Measurements from ENCODE around the gene PGM2. TPM values are rescaled to one million over a fixed set of nuclear protein-coding genes. Genes with fewer than 3 reads are reported as not detected.
"Not testable (repeated sequence)": the region's sequence is repeated elsewhere in the genome, so short reads cannot be mapped to it uniquely, and the experiment has no call there.

Gene PGM2
- total and polyA plus RNA-seq, 4 donors = 4.0 to 11.9 (median 7.9) TPM

GRCh38 chr4:37787883-37788460 lies 38.5 kb upstream of the PGM2 start:
- not testable (repeated sequence) for H3K27ac ChIP-seq (ENCODE audit: low read depth in 1 of 2, low read length in 2 of 2); H3K27me3 ChIP-seq (ENCODE audit: control insufficient read depth in 4 of 4, insufficient read depth in 4 of 4, low read length in 3 of 4); H3K4me1 ChIP-seq (ENCODE audit: control insufficient read depth in 4 of 4, insufficient read depth in 4 of 4, low read length in 3 of 4); H3K9me3 ChIP-seq (ENCODE audit: control insufficient read depth in 4 of 4, low read length in 3 of 4); H3K9ac ChIP-seq (ENCODE audit: low read depth in 1 of 2, low read length in 2 of 2); H3K4me3 ChIP-seq (ENCODE audit: low read depth in 1 of 3, low read length in 3 of 3); DNase-seq (ENCODE audit: low spot score); H3K36me3 ChIP-seq (ENCODE audit: control insufficient read depth in 4 of 4, insufficient read depth in 3 of 4, low read depth in 1 of 4, low read length in 3 of 4)
- 90% methylated on average over 3 of the region's 3 CpGs for WGBS

GRCh38 chr4:37788819-37789218 lies 37.7 kb upstream of the PGM2 start:
- Histone ChIP-seq H3K4me1 (ENCODE audit: control insufficient read depth in 4 of 4, insufficient read depth in 4 of 4, low read length in 3 of 4) (no peaks in the 10 kb centered on the region), H3K36me3 (ENCODE audit: control insufficient read depth in 4 of 4, insufficient read depth in 3 of 4, low read depth in 1 of 4, low read length in 3 of 4) (no peaks in the 10 kb centered on the region), H3K4me3 (ENCODE audit: low read depth in 1 of 3, low read length in 3 of 3) (no peak overlapping the region), H3K27ac (ENCODE audit: low read depth in 1 of 2, low read length in 2 of 2) (no peak overlapping the region), H3K9me3 (ENCODE audit: control insufficient read depth in 4 of 4, low read length in 3 of 4) (no peaks in the 10 kb centered on the region), H3K9ac (ENCODE audit: low read depth in 1 of 2, low read length in 2 of 2) (no peak overlapping the region), H3K27me3 (ENCODE audit: control insufficient read depth in 4 of 4, insufficient read depth in 4 of 4, low read length in 3 of 4) (no peaks in the 10 kb centered on the region)
- no peak for DNase-seq (ENCODE audit: low spot score)
- TF ChIP-seq ATF3 (IDR thresholded peaks at IDR 0.05) = no peak
- peak in 1 of 2 donors; percentile 14 for TF ChIP-seq HNF4A (conservative IDR thresholded peaks at IDR 0.05)
- TF ChIP-seq RAD21 (IDR thresholded peaks at IDR 0.05) = peak in 1 of 2 donors; percentile 15
- WGBS = 49% methylated on average over 4 of the region's 4 CpGs

GRCh38 chr4:37792241-37792640 lies 34.2 kb upstream of the PGM2 start:
- H3K27ac ChIP-seq (ENCODE audit: low read depth in 1 of 2, low read length in 2 of 2) = no peak overlapping the region
- no peaks in the 10 kb centered on the region for H3K9me3 ChIP-seq (ENCODE audit: control insufficient read depth in 4 of 4, low read length in 3 of 4)
- H3K36me3 ChIP-seq (ENCODE audit: control insufficient read depth in 4 of 4, insufficient read depth in 3 of 4, low read depth in 1 of 4, low read length in 3 of 4) = no peaks in the 10 kb centered on the region
- no peaks in the 10 kb centered on the region for H3K27me3 ChIP-seq (ENCODE audit: control insufficient read depth in 4 of 4, insufficient read depth in 4 of 4, low read length in 3 of 4)
- WGBS = 93% methylated on average over 1 of the region's 1 CpG
- H3K4me3 ChIP-seq (ENCODE audit: low read depth in 1 of 3, low read length in 3 of 3) = no peak overlapping the region
- no peaks in the 10 kb centered on the region for H3K4me1 ChIP-seq (ENCODE audit: control insufficient read depth in 4 of 4, insufficient read depth in 4 of 4, low read length in 3 of 4)
- no peak overlapping the region for H3K9ac ChIP-seq (ENCODE audit: low read depth in 1 of 2, low read length in 2 of 2)
- no peak for TF ChIP-seq ATF3 (IDR thresholded peaks at IDR 0.05)
- TF ChIP-seq FOXA1 (IDR thresholded peaks at IDR 0.05) = no peak
- TF ChIP-seq MAX (IDR thresholded peaks at IDR 0.05) = no peak
- TF ChIP-seq GABPA (IDR thresholded peaks at IDR 0.05 in 1 of 2, conservative IDR thresholded peaks at IDR 0.05 in 1 of 2) = no peak
- no peak for TF ChIP-seq FOXA2 (IDR thresholded peaks at IDR 0.05)
- no peak for TF ChIP-seq HNF4G (IDR thresholded peaks at IDR 0.05)
- TF ChIP-seq JUND (IDR thresholded peaks at IDR 0.05) = no peak
- TF ChIP-seq NR2F2 (IDR thresholded peaks at IDR 0.05) = no peak
- TF ChIP-seq, protein P1, sequence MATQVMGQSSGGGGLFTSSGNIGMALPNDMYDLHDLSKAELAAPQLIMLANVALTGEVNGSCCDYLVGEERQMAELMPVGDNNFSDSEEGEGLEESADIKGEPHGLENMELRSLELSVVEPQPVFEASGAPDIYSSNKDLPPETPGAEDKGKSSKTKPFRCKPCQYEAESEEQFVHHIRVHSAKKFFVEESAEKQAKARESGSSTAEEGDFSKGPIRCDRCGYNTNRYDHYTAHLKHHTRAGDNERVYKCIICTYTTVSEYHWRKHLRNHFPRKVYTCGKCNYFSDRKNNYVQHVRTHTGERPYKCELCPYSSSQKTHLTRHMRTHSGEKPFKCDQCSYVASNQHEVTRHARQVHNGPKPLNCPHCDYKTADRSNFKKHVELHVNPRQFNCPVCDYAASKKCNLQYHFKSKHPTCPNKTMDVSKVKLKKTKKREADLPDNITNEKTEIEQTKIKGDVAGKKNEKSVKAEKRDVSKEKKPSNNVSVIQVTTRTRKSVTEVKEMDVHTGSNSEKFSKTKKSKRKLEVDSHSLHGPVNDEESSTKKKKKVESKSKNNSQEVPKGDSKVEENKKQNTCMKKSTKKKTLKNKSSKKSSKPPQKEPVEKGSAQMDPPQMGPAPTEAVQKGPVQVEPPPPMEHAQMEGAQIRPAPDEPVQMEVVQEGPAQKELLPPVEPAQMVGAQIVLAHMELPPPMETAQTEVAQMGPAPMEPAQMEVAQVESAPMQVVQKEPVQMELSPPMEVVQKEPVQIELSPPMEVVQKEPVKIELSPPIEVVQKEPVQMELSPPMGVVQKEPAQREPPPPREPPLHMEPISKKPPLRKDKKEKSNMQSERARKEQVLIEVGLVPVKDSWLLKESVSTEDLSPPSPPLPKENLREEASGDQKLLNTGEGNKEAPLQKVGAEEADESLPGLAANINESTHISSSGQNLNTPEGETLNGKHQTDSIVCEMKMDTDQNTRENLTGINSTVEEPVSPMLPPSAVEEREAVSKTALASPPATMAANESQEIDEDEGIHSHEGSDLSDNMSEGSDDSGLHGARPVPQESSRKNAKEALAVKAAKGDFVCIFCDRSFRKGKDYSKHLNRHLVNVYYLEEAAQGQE (IDR thresholded peaks at IDR 0.05) = no peak
- no peak for DNase-seq (ENCODE audit: low spot score)

All from liver (tissue), 9 donors.